Trophoblast cell (in vitro differentiated cells and primary cell): ENCODE results near the gene ZMYM2.

Experiments used
- DNase-seq, 2 donors: peaks; one replicate each; pipeline ENCODE4 v3.0.0-alpha.2; 2016
- H2AFZ ChIP-seq: 2 replicates; pipeline ENCODE4 v1.6.1; 2013; ENCODE audit warnings: low read length, moderate library complexity, mild to moderate bottlenecking; ENCODE audit not compliant: insufficient read depth, poor library complexity
- H2AK5ac ChIP-seq: 2 replicates; pipeline ENCODE4 v1.6.1; 2013; ENCODE audit warnings: mild to moderate bottlenecking, low read length
- H2BK120ac ChIP-seq: 2 replicates; pipeline ENCODE4 v1.6.1; 2013; ENCODE audit warnings: low read length, mild to moderate bottlenecking, moderate library complexity; ENCODE audit not compliant: insufficient read depth, poor library complexity
- H2BK12ac ChIP-seq: 2 replicates; pipeline ENCODE4 v1.6.1; 2013; ENCODE audit warnings: mild to moderate bottlenecking, low read length, moderate library complexity
- H2BK5ac ChIP-seq: 2 replicates; pipeline ENCODE4 v1.6.1; 2013; ENCODE audit warnings: low read length, low read depth, moderate library complexity, mild to moderate bottlenecking; ENCODE audit not compliant: poor library complexity
- H3K14ac ChIP-seq: 2 replicates; pipeline ENCODE4 v1.6.1; 2013; ENCODE audit warnings: mild to moderate bottlenecking, low read length
- H3K18ac ChIP-seq: 2 replicates; pipeline ENCODE4 v1.6.1; 2013; ENCODE audit warnings: mild to moderate bottlenecking, low read length
- H3K23ac ChIP-seq: 2 replicates; pipeline ENCODE4 v1.6.1; 2013; ENCODE audit warnings: low read length
- H3K27ac ChIP-seq: 2 replicates; pipeline ENCODE4 v1.5.1; 2013; ENCODE audit warnings: low read depth, mild to moderate bottlenecking, inconsistent platforms, low read length, moderate library complexity
- H3K27me3 ChIP-seq: 2 replicates; pipeline ENCODE4 v1.6.1; 2013; ENCODE audit warnings: inconsistent platforms, mild to moderate bottlenecking, low read length, moderate library complexity; ENCODE audit not compliant: insufficient read depth
- H3K36me3 ChIP-seq, 2 experiments: 1 replicate in 1 of 2; 2 replicates in 1 of 2; pipeline ENCODE4 v1.6.1; 2013; ENCODE audit warnings: low read length in 2 of 2, mild to moderate bottlenecking in 2 of 2, moderate library complexity in 1 of 2; ENCODE audit not compliant: insufficient read depth in 2 of 2, control insufficient read depth in 1 of 2
- H3K4ac ChIP-seq: 2 replicates; pipeline ENCODE4 v1.6.1; 2013; ENCODE audit warnings: low read depth, mild to moderate bottlenecking, low read length, moderate library complexity
- H3K4me1 ChIP-seq, 2 experiments: 1 replicate in 1 of 2; 2 replicates in 1 of 2; pipeline ENCODE4 v1.6.1; 2013; ENCODE audit warnings: low read length in 2 of 2, mild to moderate bottlenecking in 2 of 2, moderate library complexity in 1 of 2; ENCODE audit not compliant: insufficient read depth in 2 of 2, control insufficient read depth in 1 of 2
- H3K4me2 ChIP-seq: 2 replicates; pipeline ENCODE4 v1.6.1; 2013; ENCODE audit warnings: inconsistent platforms, mild to moderate bottlenecking, low read length, moderate library complexity
- H3K4me3 ChIP-seq: 2 replicates; pipeline ENCODE4 v1.5.1; 2013; ENCODE audit warnings: mild to moderate bottlenecking, low read depth, low read length, inconsistent platforms
- H3K79me1 ChIP-seq: one replicate; pipeline ENCODE4 v1.6.1; 2013; ENCODE audit warnings: low read length
- H3K79me2 ChIP-seq: 2 replicates; pipeline ENCODE4 v1.6.1; 2013; ENCODE audit warnings: low read length, mild to moderate bottlenecking; ENCODE audit not compliant: control insufficient read depth, insufficient read depth, poor library complexity
- H3K9ac ChIP-seq: 2 replicates; pipeline ENCODE4 v1.6.1; 2013; ENCODE audit warnings: mild to moderate bottlenecking, low read length
- H3K9me3 ChIP-seq: 2 replicates; pipeline ENCODE4 v1.6.1; 2013; ENCODE audit warnings: low read depth, mild to moderate bottlenecking, control low read depth, inconsistent platforms, low read length; ENCODE audit not compliant: insufficient read depth
- H4K12ac ChIP-seq: 2 replicates; pipeline ENCODE4 v1.6.1; 2013; ENCODE audit warnings: low read depth, mild to moderate bottlenecking, low read length, moderate library complexity
- H4K8ac ChIP-seq: 2 replicates; pipeline ENCODE4 v1.6.1; 2013; ENCODE audit warnings: low read depth, mild to moderate bottlenecking, low read length, moderate library complexity
- H4K91ac ChIP-seq: one replicate; pipeline ENCODE4 v1.6.1; 2013; ENCODE audit warnings: low read depth, mild to moderate bottlenecking, low read length, moderate library complexity
- WGBS: extraction: QIAGEN DNeasy Blood & Tissue Kit; methylation state at CpG from one replicate; pipeline ENCODE4 v1.1.7; 2013; ENCODE audit warnings: missing lambda C conversion rate; ENCODE audit not compliant: insufficient read length, insufficient coverage; ENCODE audit errors: extremely low coverage; 5-methylcytosine and 5-hydroxymethylcytosine counted together

Gene ZMYM2

GRCh38 chr13:20015763-20016162, 57.2 kb downstream of the ZMYM2 start:
- H3K4me2 ChIP-seq = no peak overlapping the region
- no peak overlapping the region for H3K23ac ChIP-seq
- H2AFZ ChIP-seq = no peak overlapping the region
- no peak overlapping the region for H4K91ac ChIP-seq
- no peaks in the 10 kb centered on the region for H3K27me3 ChIP-seq
- no peak overlapping the region for H3K4ac ChIP-seq
- H3K4me1 ChIP-seq = no peaks in the 10 kb centered on the region
- H2BK120ac ChIP-seq = no peak overlapping the region
- no peaks in the 10 kb centered on the region for H3K9me3 ChIP-seq
- no peak overlapping the region for H2BK12ac ChIP-seq
- H3K18ac ChIP-seq = no peak overlapping the region
- H3K9ac ChIP-seq = no peak overlapping the region
- H3K36me3 ChIP-seq = peaks cover 6 to 15% of the 10 kb centered on the region in 2 experiments
- no peak overlapping the region for H2AK5ac ChIP-seq
- no peaks in the 10 kb centered on the region for H3K79me2 ChIP-seq
- H4K8ac ChIP-seq = no peak overlapping the region
- H3K14ac ChIP-seq = no peak overlapping the region
- H2BK5ac ChIP-seq = no peak overlapping the region
- WGBS = no CpG with 5 or more reads among the region's 2 CpGs
- H3K4me3 ChIP-seq = no peak overlapping the region
- H4K12ac ChIP-seq = no peak overlapping the region
- H3K79me1 ChIP-seq = no peaks in the 10 kb centered on the region
- no peak for DNase-seq
- no peak overlapping the region for H3K27ac ChIP-seq

- no CpG with 5 or more reads among the region's 3 CpGs for WGBS
- no peaks in the 10 kb centered on the region for H3K27me3 ChIP-seq
Observed at GRCh38 chr13:20016649-20017364, 58.3 kb downstream of the ZMYM2 start.

GRCh38 chr13:20017365-20017711, 58.8 kb downstream of the ZMYM2 start:
- WGBS = no CpG with 5 or more reads among the region's 1 CpG
- no peak overlapping the region for H2AK5ac ChIP-seq

More at GRCh38 chr13:20016649-20017364, 58.3 kb downstream of the ZMYM2 start:
- Histone ChIP-seq H2BK12ac (no peak overlapping the region), H3K79me2 (no peaks in the 10 kb centered on the region), H3K27ac (no peak overlapping the region), H3K79me1 (no peaks in the 10 kb centered on the region), H3K4me3 (no peak overlapping the region), H3K9me3 (no peaks in the 10 kb centered on the region), H2AK5ac (no peak overlapping the region), H2AFZ (no peak overlapping the region), H3K18ac (peak overlapping the region; percentile 75), H3K14ac (no peak overlapping the region), H4K12ac (no peak overlapping the region), H3K36me3 (peaks cover 5 to 12% of the 10 kb centered on the region in 2 experiments), H4K91ac (no peak overlapping the region), H3K23ac (no peak overlapping the region), H3K4me1 (no peaks in the 10 kb centered on the region), H3K4ac (peak overlapping the region; percentile 33), H3K4me2 (no peak overlapping the region), H3K9ac (no peak overlapping the region), H4K8ac (no peak overlapping the region), H2BK120ac (no peak overlapping the region), H2BK5ac (no peak overlapping the region)
- no peak for DNase-seq

GRCh38 chr13:20019043-20019442, 60.5 kb downstream of the ZMYM2 start:
- Histone ChIP-seq H3K4me1 (no peaks in the 10 kb centered on the region), H4K8ac (no peak overlapping the region), H3K27me3 (no peaks in the 10 kb centered on the region), H3K36me3 (peaks cover 2 to 10% of the 10 kb centered on the region in 2 experiments), H2BK120ac (no peak overlapping the region), H3K9me3 (no peaks in the 10 kb centered on the region), H3K18ac (no peak overlapping the region), H2AFZ (no peak overlapping the region), H2AK5ac (no peak overlapping the region), H4K12ac (no peak overlapping the region), H2BK12ac (no peak overlapping the region), H3K14ac (no peak overlapping the region), H3K23ac (no peak overlapping the region), H3K79me2 (no peaks in the 10 kb centered on the region), H4K91ac (no peak overlapping the region), H3K79me1 (no peaks in the 10 kb centered on the region), H3K27ac (no peak overlapping the region), H3K4me3 (no peak overlapping the region), H3K4ac (no peak overlapping the region), H2BK5ac (no peak overlapping the region), H3K4me2 (no peak overlapping the region), H3K9ac (no peak overlapping the region)
- DNase-seq = no peak
- no CpG with 5 or more reads among the region's 2 CpGs for WGBS

More at GRCh38 chr13:20017365-20017711, 58.8 kb downstream of the ZMYM2 start:
- Histone ChIP-seq H3K36me3 (peaks cover 2 to 10% of the 10 kb centered on the region in 2 experiments), H2BK120ac (no peak overlapping the region), H3K9ac (no peak overlapping the region), H3K79me1 (no peaks in the 10 kb centered on the region), H3K4me2 (no peak overlapping the region), H2BK5ac (no peak overlapping the region), H3K4me3 (no peak overlapping the region), H3K4ac (no peak overlapping the region), H3K27me3 (no peaks in the 10 kb centered on the region), H4K12ac (no peak overlapping the region), H2AFZ (no peak overlapping the region), H3K4me1 (no peaks in the 10 kb centered on the region), H4K8ac (no peak overlapping the region), H3K27ac (no peak overlapping the region), H3K9me3 (no peaks in the 10 kb centered on the region), H3K14ac (no peak overlapping the region), H4K91ac (no peak overlapping the region), H3K18ac (no peak overlapping the region), H2BK12ac (no peak overlapping the region), H3K23ac (no peak overlapping the region), H3K79me2 (no peaks in the 10 kb centered on the region)
- DNase-seq = no peak
